ENCODE measurements around the gene YPEL1. TPM values are rescaled to one million over a fixed set of nuclear protein-coding genes. Genes with fewer than 3 reads are reported as not detected.
"Not testable (repeated sequence)": the region's sequence is repeated elsewhere in the genome, so short reads cannot be mapped to it uniquely, and the experiment has no call there.

The YPEL1 gene
- total and polyA plus RNA-seq, 8 donors: 2.4 to 20.9 (median 18.3) TPM

- intact Hi-C loops (cut with DNase I): no loop called here
- H3K4me3 ChIP-seq: no peak overlapping the region
- no peak for ATAC-seq
Observed at GRCh38 chr22:21727768-21728167, 7.8 kb downstream of the YPEL1 start.

GRCh38 chr22:21727159-21727558 is 8.4 kb downstream of the YPEL1 start:
- intact Hi-C loops (cut with DNase I): no loop called here
- H3K36me3 ChIP-seq: no peaks in the 10 kb centered on the region
- TF ChIP-seq CTCF (IDR thresholded peaks at IDR 0.05): no peak
- no peak overlapping the region for H3K4me3 ChIP-seq
- H3K9me3 ChIP-seq: no peaks in the 10 kb centered on the region
- DNase-seq: no peak
- no peak overlapping the region for H3K27ac ChIP-seq
- H3K4me1 ChIP-seq: no peaks in the 10 kb centered on the region
- no peaks in the 10 kb centered on the region for H3K27me3 ChIP-seq
- no peak for ATAC-seq

More at GRCh38 chr22:21727768-21728167, 7.8 kb downstream of the YPEL1 start:
- Histone ChIP-seq H3K9me3 (no peaks in the 10 kb centered on the region), H3K4me1 (no peaks in the 10 kb centered on the region), H3K27ac (no peak overlapping the region), H3K36me3 (no peaks in the 10 kb centered on the region), H3K27me3 (no peaks in the 10 kb centered on the region)
- no peak for DNase-seq
- TF ChIP-seq CTCF (IDR thresholded peaks at IDR 0.05): no peak

GRCh38 chr22:21726650-21727049 is 8.9 kb downstream of the YPEL1 start:
- intact Hi-C loops (cut with DNase I): no loop called here
- DNase-seq: no peak
- no peak for ATAC-seq
- no peak for TF ChIP-seq CTCF (IDR thresholded peaks at IDR 0.05)
- Histone ChIP-seq H3K36me3 (no peaks in the 10 kb centered on the region), H3K27ac (no peak overlapping the region), H3K9me3 (no peaks in the 10 kb centered on the region), H3K27me3 (no peaks in the 10 kb centered on the region), H3K4me1 (no peaks in the 10 kb centered on the region), H3K4me3 (no peak overlapping the region)

DNA sequence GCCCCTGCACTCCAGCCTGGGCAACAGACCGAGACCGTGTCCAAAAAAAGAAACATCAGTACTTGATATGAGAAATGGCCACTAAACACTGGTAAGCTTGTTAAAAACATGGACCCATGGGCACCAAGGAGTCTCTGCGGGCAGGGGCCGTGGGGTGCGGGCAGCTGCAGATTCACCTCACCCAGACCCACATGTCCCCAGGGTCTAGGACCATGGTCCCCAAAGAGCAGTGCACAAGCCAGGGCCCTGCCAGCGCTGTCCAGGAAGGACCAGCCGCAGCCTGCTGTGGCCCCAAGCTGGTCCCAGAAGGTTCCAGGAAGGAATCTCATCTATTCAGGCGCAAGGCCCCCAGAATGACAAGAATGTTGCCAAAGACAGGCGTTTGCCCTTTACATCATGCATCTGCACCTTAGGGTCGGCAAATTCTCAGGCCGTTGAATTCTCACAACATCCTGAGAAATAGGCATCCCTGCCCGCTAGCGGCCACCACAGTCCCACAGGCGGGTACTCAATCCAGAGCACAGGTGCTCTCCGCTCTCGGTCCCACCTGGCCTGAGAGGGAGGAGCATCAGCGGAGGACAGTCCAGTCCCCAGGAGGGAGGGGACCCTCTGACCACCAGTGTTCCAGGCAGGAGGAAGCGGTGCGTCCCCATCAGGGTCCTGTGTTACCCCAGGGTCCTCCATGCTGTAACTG is 9.5 kb downstream of the YPEL1 start:
- intact Hi-C loops (cut with DNase I): no loop called here
- Histone ChIP-seq H3K9me3 (no peaks in the 10 kb centered on the region), H3K4me1 (no peaks in the 10 kb centered on the region), H3K27me3 (no peaks in the 10 kb centered on the region), H3K4me3 (no peak overlapping the region), H3K27ac (no peak overlapping the region), H3K36me3 (no peaks in the 10 kb centered on the region)
- no peak for TF ChIP-seq CTCF (IDR thresholded peaks at IDR 0.05)
- DNase-seq (no peak), ATAC-seq (no peak)

GRCh38 chr22:21724496-21724895 is 11.1 kb downstream of the YPEL1 start:
- H3K9me3 ChIP-seq; H3K4me1 ChIP-seq; H3K27ac ChIP-seq; ATAC-seq; H3K36me3 ChIP-seq; H3K27me3 ChIP-seq; intact Hi-C loops (cut with DNase I); DNase-seq; H3K4me3 ChIP-seq: not testable (repeated sequence)

GRCh38 chr22:21721195-21721852 is 14.3 kb downstream of the YPEL1 start:
- DNase-seq; H3K27me3 ChIP-seq; H3K4me3 ChIP-seq; H3K27ac ChIP-seq; H3K4me1 ChIP-seq; H3K36me3 ChIP-seq; intact Hi-C loops (cut with DNase I); H3K9me3 ChIP-seq; ATAC-seq: not testable (repeated sequence)

DNA sequence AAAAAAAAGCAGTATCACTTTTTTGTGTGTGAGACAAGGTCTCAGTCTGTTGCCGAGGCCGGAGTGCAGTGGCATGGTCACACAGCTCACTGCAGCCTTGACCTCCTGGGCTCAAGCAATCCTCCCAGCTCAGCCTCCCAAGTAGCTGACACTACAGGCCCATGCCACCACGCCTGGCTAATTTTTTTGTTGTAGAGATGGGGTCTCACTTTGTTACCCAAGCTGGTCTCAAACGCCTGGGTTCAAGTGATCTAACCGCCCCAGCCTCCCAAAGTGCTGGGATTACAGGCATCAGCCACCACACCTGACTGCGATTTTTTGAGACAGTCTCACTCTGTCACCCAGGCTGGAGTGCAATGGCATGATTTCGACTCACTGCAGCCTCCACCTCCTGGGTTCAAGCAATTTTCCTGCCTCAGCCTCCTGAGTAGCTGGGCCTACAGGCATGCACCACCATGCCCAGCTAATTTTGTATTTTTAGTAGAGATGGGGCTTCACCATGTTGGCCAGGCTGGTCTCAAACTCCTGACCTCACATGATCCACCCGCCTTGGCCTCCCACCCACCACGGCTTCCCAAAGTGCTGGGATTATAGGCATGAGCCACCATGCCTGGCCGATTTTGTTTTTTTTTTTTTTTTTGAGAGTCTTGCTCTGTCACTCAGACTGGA is 15.3 kb downstream of the YPEL1 start:
- H3K9me3 ChIP-seq; H3K27me3 ChIP-seq; ATAC-seq; H3K4me1 ChIP-seq; intact Hi-C loops (cut with DNase I); H3K4me3 ChIP-seq; H3K27ac ChIP-seq; H3K36me3 ChIP-seq; DNase-seq: not testable (repeated sequence)

Data from left lung (tissue), 10 donors.